Ishikawa (cell line): Measurements from ENCODE around the gene G2E3.

Source experiments
- CEBPB ChIP-seq: IDR thresholded peaks from 2 replicates; pipeline ENCODE4 v1.6.1; 2012
- CREB1 ChIP-seq: IDR thresholded peaks from 2 replicates; pipeline ENCODE4 v1.6.1; 2012; ENCODE audit warnings: low read depth
- EGR1 ChIP-seq: IDR thresholded peaks from 2 replicates; pipeline ENCODE4 v1.6.1; 2012
- EP300 ChIP-seq: IDR thresholded peaks from 2 replicates; pipeline ENCODE4 v1.6.1; 2012; ENCODE audit warnings: borderline replicate concordance
- FOXM1 ChIP-seq: IDR thresholded peaks from 2 replicates; pipeline ENCODE4 v1.6.1; 2012; ENCODE audit warnings: low read depth, borderline replicate concordance
- MAX ChIP-seq: IDR thresholded peaks from 2 replicates; pipeline ENCODE4 v1.6.1; 2012
- NFIC ChIP-seq: IDR thresholded peaks from 2 replicates; pipeline ENCODE4 v1.6.1; 2012
- RAD21 ChIP-seq: IDR thresholded peaks from 2 replicates; pipeline ENCODE4 v1.6.1; 2012; ENCODE audit warnings: low read depth
- REST ChIP-seq: IDR thresholded peaks from 2 replicates; pipeline ENCODE4 v1.6.1; 2012; ENCODE audit warnings: low read depth, mild to moderate bottlenecking
- TAF1 ChIP-seq: IDR thresholded peaks from 2 replicates; pipeline ENCODE4 v1.6.1; 2012; ENCODE audit warnings: low read depth, mild to moderate bottlenecking
- TCF12 ChIP-seq: IDR thresholded peaks from 2 replicates; pipeline ENCODE4 v1.6.1; 2012; ENCODE audit warnings: low read depth
- TEAD4 ChIP-seq: IDR thresholded peaks from 2 replicates; pipeline ENCODE4 v1.6.1; 2012
- USF1 ChIP-seq: IDR thresholded peaks from 2 replicates; pipeline ENCODE4 v1.6.1; 2012
- YY1 ChIP-seq: IDR thresholded peaks from 2 replicates; pipeline ENCODE4 v1.6.1; 2012; ENCODE audit warnings: low read depth
- ZBTB7A ChIP-seq: IDR thresholded peaks from 2 replicates; pipeline ENCODE4 v1.6.1; 2012; ENCODE audit warnings: low read depth

G2E3 gene

GRCh38 chr14:30624132-30624423 is 65.1 kb downstream of the G2E3 start:
- TF ChIP-seq RAD21: no peak
- no peak for TF ChIP-seq TEAD4
- TF ChIP-seq CEBPB: no peak
- no peak for TF ChIP-seq EGR1
- TF ChIP-seq USF1: no peak
- TF ChIP-seq CREB1: no peak
- no peak for TF ChIP-seq YY1
- TF ChIP-seq TAF1: no peak

- TF ChIP-seq REST (no peak), YY1 (no peak), NFIC (no peak), TAF1 (no peak), MAX (no peak), CEBPB (no peak), RAD21 (no peak), EGR1 (no peak), CREB1 (no peak), EP300 (no peak), FOXM1 (no peak)
Observed at GRCh38 chr14:30625533-30625932, 66.6 kb downstream of the G2E3 start.

GRCh38 chr14:30629432-30629831 is 70.5 kb downstream of the G2E3 start:
- peak; percentile 24; the same call in 1 of the 2 replicates for TF ChIP-seq TEAD4
- peak; percentile 71 for TF ChIP-seq CEBPB

GRCh38 chr14:30630248-30630647 is 71.3 kb downstream of the G2E3 start:
- TF ChIP-seq EGR1 (no peak), ZBTB7A (no peak), TEAD4 (no peak), MAX (no peak), USF1 (no peak), NFIC (no peak), FOXM1 (no peak), YY1 (no peak), CEBPB (no peak), TCF12 (no peak), EP300 (no peak), TAF1 (no peak), REST (no peak), RAD21 (no peak), CREB1 (no peak)

GRCh38 chr14:30632730-30633129 is 73.8 kb downstream of the G2E3 start:
- TF ChIP-seq NFIC (no peak), FOXM1 (no peak), TEAD4 (no peak), TAF1 (no peak), USF1 (no peak), ZBTB7A (no peak), EP300 (no peak), MAX (no peak)

- TF ChIP-seq NFIC (no peak), CEBPB (no peak), FOXM1 (no peak)
Observed at GRCh38 chr14:30638926-30639325, 80.0 kb downstream of the G2E3 start.
